Activated naive CD4-positive, alpha-beta T cell treated with anti-CD3 and anti-CD28 coated beads for 36 hours (primary cell): Measurements from ENCODE around the gene SMIM20. TPM values are rescaled to one million over a fixed set of nuclear protein-coding genes. Genes with fewer than 3 reads are reported as not detected.

Experiments
- CTCF ChIA-PET: fragments of 350-600 bp; sonication (Branson Sonifier 250); formaldehyde crosslinking; loops from one replicate; lab custom pipeline; 2021; ENCODE audit warnings: antibody characterized with exemption; lab: Charles Lee
- DNase-seq: peaks from one replicate; pipeline ENCODE4 v3.0.0-alpha.2; 2020
- H3K27ac Mint-ChIP-seq: one replicate; pipeline ENCODE4 v1.8.0; 2021; ENCODE audit warnings: mild to moderate bottlenecking, mixed read lengths
- H3K27me3 Mint-ChIP-seq: one replicate; pipeline ENCODE4 v1.8.0; 2021; ENCODE audit warnings: low read depth, mixed read lengths
- H3K36me3 Mint-ChIP-seq: one replicate; pipeline ENCODE4 v1.8.0; 2021; ENCODE audit warnings: low read depth, mixed read lengths
- H3K4me1 Mint-ChIP-seq: one replicate; pipeline ENCODE4 v1.8.0; 2021; ENCODE audit warnings: low read depth, mixed read lengths
- H3K4me3 Mint-ChIP-seq: one replicate; pipeline ENCODE4 v1.8.0; 2021; ENCODE audit warnings: mild to moderate bottlenecking, moderate library complexity, mixed read lengths
- H3K9me3 Mint-ChIP-seq: one replicate; pipeline ENCODE4 v1.8.0; 2021; ENCODE audit warnings: mixed read lengths
- intact Hi-C: fragments of 100-400 bp; cut with micrococcal nuclease; formaldehyde crosslinking; loops from one replicate; pipeline ENCODE4 v1.15.1; 2023
- total RNA-seq, 2 experiments: library from RNA; stranded (reverse); gene quantifications; one replicate each; pipeline ENCODE4 v1.2.3, GENCODE V29; 2021

The SMIM20 gene
- total RNA-seq, 2 experiments from 2014 or later = 28.1 to 33.2 TPM

GRCh38 chr4:25937801-25938200 is 23.8 kb downstream of the SMIM20 start:
- no peak overlapping the region for H3K4me3 Mint-ChIP-seq
- CTCF ChIA-PET = interaction anchor here (0.6 to 2.2 kb wide), 2 partner anchors 33 to 50 kb away, joined by 5 to 6 read pairs; no protein-coding TSS in a partner anchor
- no peaks in the 10 kb centered on the region for H3K9me3 Mint-ChIP-seq
- no peak overlapping the region for H3K27ac Mint-ChIP-seq
- intact Hi-C loops = loop anchor here (1.0 to 5.0 kb wide), 5 partner anchors 24 to 644 kb away; partner anchors contain the start of genes SMIM20 and TBC1D19
- no peak for DNase-seq
- peaks cover 15% of the 10 kb centered on the region for H3K27me3 Mint-ChIP-seq
- peaks cover 3% of the 10 kb centered on the region for H3K36me3 Mint-ChIP-seq
- peaks cover 20% of the 10 kb centered on the region for H3K4me1 Mint-ChIP-seq

- no peak for DNase-seq
- H3K9me3 Mint-ChIP-seq = no peaks in the 10 kb centered on the region
- H3K4me3 Mint-ChIP-seq = no peak overlapping the region
- intact Hi-C loops = loop anchor here (1.0 to 5.0 kb wide), 5 partner anchors 24 to 644 kb away; partner anchors contain the start of genes SMIM20 and TBC1D19
- CTCF ChIA-PET = interaction anchor here (0.6 to 1.5 kb wide), 4 partner anchors 9 to 33 kb away, joined by 3 to 5 read pairs (median 4); no protein-coding TSS in a partner anchor
- H3K4me1 Mint-ChIP-seq = peaks cover 20% of the 10 kb centered on the region
- peaks cover 15% of the 10 kb centered on the region for H3K27me3 Mint-ChIP-seq
- peaks cover 3% of the 10 kb centered on the region for H3K36me3 Mint-ChIP-seq
- peak overlapping the region; percentile 5 for H3K27ac Mint-ChIP-seq
Measured at GRCh38 chr4:25938366-25938765, 24.3 kb downstream of the SMIM20 start.

- CTCF ChIA-PET = interaction anchor here (0.6 to 1.5 kb wide), 4 partner anchors 10 to 969 kb away, joined by 3 to 5 read pairs (median 4); no protein-coding TSS in a partner anchor
- H3K27ac Mint-ChIP-seq = peak overlapping the region; percentile 5
- intact Hi-C loops = loop anchor here (1.0 to 5.0 kb wide), 5 partner anchors 24 to 644 kb away; partner anchors contain the start of genes SMIM20 and TBC1D19
- no peak overlapping the region for H3K4me3 Mint-ChIP-seq
- peaks cover 15% of the 10 kb centered on the region for H3K27me3 Mint-ChIP-seq
- peak; percentile 68 for DNase-seq
- peaks cover 3% of the 10 kb centered on the region for H3K36me3 Mint-ChIP-seq
- H3K4me1 Mint-ChIP-seq = peaks cover 20% of the 10 kb centered on the region
- H3K9me3 Mint-ChIP-seq = no peaks in the 10 kb centered on the region
Measured at GRCh38 chr4:25938787-25939186, 24.8 kb downstream of the SMIM20 start.

- H3K4me1 Mint-ChIP-seq = peaks cover 20% of the 10 kb centered on the region
- no peak for DNase-seq
- H3K9me3 Mint-ChIP-seq = no peaks in the 10 kb centered on the region
- peaks cover 15% of the 10 kb centered on the region for H3K27me3 Mint-ChIP-seq
- intact Hi-C loops = loop anchor here (2.0 to 5.0 kb wide), 3 partner anchors 135 to 643 kb away; partner anchors contain the start of gene TBC1D19
- CTCF ChIA-PET = interaction anchor here (0.6 to 1.5 kb wide), 5 partner anchors 22 to 968 kb away, joined by 3 to 5 read pairs (median 3); no protein-coding TSS in a partner anchor
- no peak overlapping the region for H3K27ac Mint-ChIP-seq
- H3K36me3 Mint-ChIP-seq = peaks cover 3% of the 10 kb centered on the region
- no peak overlapping the region for H3K4me3 Mint-ChIP-seq
Measured at GRCh38 chr4:25939330-25939729, 25.3 kb downstream of the SMIM20 start.

GRCh38 chr4:25941457-25942221 is 27.6 kb downstream of the SMIM20 start:
- no peaks in the 10 kb centered on the region for H3K9me3 Mint-ChIP-seq
- CTCF ChIA-PET = interaction anchor here (1.5 to 1.7 kb wide), 2 partner anchors 16 to 28 kb away, joined by 3 to 5 read pairs; no protein-coding TSS in a partner anchor
- DNase-seq = no peak
- intact Hi-C loops = no loop called here
- peaks cover 20% of the 10 kb centered on the region for H3K4me1 Mint-ChIP-seq
- no peak overlapping the region for H3K4me3 Mint-ChIP-seq
- peaks cover 18% of the 10 kb centered on the region for H3K27me3 Mint-ChIP-seq
- H3K36me3 Mint-ChIP-seq = peaks cover 3% of the 10 kb centered on the region
- H3K27ac Mint-ChIP-seq = no peak overlapping the region

GRCh38 chr4:25943312-25943711 is 29.3 kb downstream of the SMIM20 start:
- DNase-seq = no peak
- no peaks in the 10 kb centered on the region for H3K9me3 Mint-ChIP-seq
- H3K4me3 Mint-ChIP-seq = no peak overlapping the region
- peaks cover 12% of the 10 kb centered on the region for H3K4me1 Mint-ChIP-seq
- H3K27ac Mint-ChIP-seq = no peak overlapping the region
- peaks cover 3% of the 10 kb centered on the region for H3K36me3 Mint-ChIP-seq
- CTCF ChIA-PET = interaction anchor here (2.1 kb wide), 1 partner anchor 45 kb away, joined by 7 read pairs; no protein-coding TSS in a partner anchor
- peaks cover 19% of the 10 kb centered on the region for H3K27me3 Mint-ChIP-seq
- intact Hi-C loops = no loop called here

GRCh38 chr4:25943805-25944204 is 29.8 kb downstream of the SMIM20 start:
- Mint-ChIP-seq H3K27ac (no peak overlapping the region), H3K9me3 (no peaks in the 10 kb centered on the region), H3K4me1 (peaks cover 7% of the 10 kb centered on the region), H3K36me3 (peaks cover 3% of the 10 kb centered on the region), H3K27me3 (peaks cover 19% of the 10 kb centered on the region), H3K4me3 (no peak overlapping the region)
- DNase-seq = no peak
- intact Hi-C loops = no loop called here
- CTCF ChIA-PET = interaction anchor here (2.1 kb wide), 1 partner anchor 45 kb away, joined by 7 read pairs; no protein-coding TSS in a partner anchor

- Mint-ChIP-seq H3K9me3 (no peaks in the 10 kb centered on the region), H3K36me3 (no peaks in the 10 kb centered on the region), H3K27ac (no peak overlapping the region), H3K27me3 (peaks cover 24% of the 10 kb centered on the region), H3K4me3 (no peak overlapping the region), H3K4me1 (peaks cover 12% of the 10 kb centered on the region)
- no peak for DNase-seq
- CTCF ChIA-PET = interaction anchor here (0.5 to 1.1 kb wide), 2 partner anchors 40 to 832 kb away, joined by 4 to 5 read pairs; no protein-coding TSS in a partner anchor
- intact Hi-C loops = no loop called here
Measured at GRCh38 chr4:25948051-25948450, 34.0 kb downstream of the SMIM20 start.

- CTCF ChIA-PET = interaction anchor here (1.1 kb wide), 1 partner anchor 39 kb away, joined by 4 read pairs; no protein-coding TSS in a partner anchor
- intact Hi-C loops = no loop called here
- Mint-ChIP-seq H3K4me1 (peaks cover 12% of the 10 kb centered on the region), H3K4me3 (no peak overlapping the region), H3K36me3 (no peaks in the 10 kb centered on the region), H3K27ac (no peak overlapping the region), H3K9me3 (no peaks in the 10 kb centered on the region), H3K27me3 (peaks cover 24% of the 10 kb centered on the region)
- DNase-seq = no peak
Measured at GRCh38 chr4:25949173-25949748, 35.2 kb downstream of the SMIM20 start.

- H3K27me3 Mint-ChIP-seq = peaks cover 22% of the 10 kb centered on the region
- H3K9me3 Mint-ChIP-seq = no peaks in the 10 kb centered on the region
- H3K36me3 Mint-ChIP-seq = no peaks in the 10 kb centered on the region
- H3K4me3 Mint-ChIP-seq = no peak overlapping the region
- no peak overlapping the region for H3K27ac Mint-ChIP-seq
- peaks cover 12% of the 10 kb centered on the region for H3K4me1 Mint-ChIP-seq
- CTCF ChIA-PET = no interaction called here
- intact Hi-C loops = no loop called here
- DNase-seq = no peak
Measured at GRCh38 chr4:25949994-25950393, 36.0 kb downstream of the SMIM20 start.

GRCh38 chr4:25950461-25951389 is 36.7 kb downstream of the SMIM20 start:
- Mint-ChIP-seq H3K4me1 (peaks cover 12% of the 10 kb centered on the region), H3K9me3 (no peaks in the 10 kb centered on the region), H3K4me3 (no peak overlapping the region), H3K36me3 (no peaks in the 10 kb centered on the region), H3K27ac (no peak overlapping the region), H3K27me3 (peaks cover 21% of the 10 kb centered on the region)
- CTCF ChIA-PET = interaction anchor here (1.3 kb wide), 1 partner anchor 37 kb away, joined by 5 read pairs; no protein-coding TSS in a partner anchor
- intact Hi-C loops = no loop called here
- DNase-seq = no peak
